ENCODE measurements around the gene FKBP7.

FKBP7 gene

GRCh38 chr2:178420463-178420999, 57.9 kb downstream of the FKBP7 start:
- Histone ChIP-seq H3K27me3 (ENCODE audit: control insufficient read depth, insufficient read depth, low read length) (no peaks in the 10 kb centered on the region), H3K9me3 (ENCODE audit: control insufficient read depth, insufficient read depth, low read length) (no peaks in the 10 kb centered on the region), H3K4me3 (ENCODE audit: low read depth, low read length) (no peak overlapping the region), H3K36me3 (ENCODE audit: control insufficient read depth, insufficient read depth, low read length) (0 out of 2 replicates have a peak, but pooled peaks cover 4% of the 10 kb centered on the region), H3K27ac (ENCODE audit: low read depth, low read length) (no peak overlapping the region), H3K9ac (ENCODE audit: low read depth, low read length) (no peak overlapping the region), H3K4me1 (ENCODE audit: control insufficient read depth, insufficient read depth, low read length) (no peaks in the 10 kb centered on the region)

- Histone ChIP-seq H3K27me3 (ENCODE audit: control insufficient read depth, insufficient read depth, low read length) (no peaks in the 10 kb centered on the region), H3K27ac (ENCODE audit: low read depth, low read length) (no peak overlapping the region), H3K36me3 (ENCODE audit: control insufficient read depth, insufficient read depth, low read length) (0 out of 2 replicates have a peak, but pooled peaks cover 4% of the 10 kb centered on the region), H3K4me3 (ENCODE audit: low read depth, low read length) (no peak overlapping the region), H3K4me1 (ENCODE audit: control insufficient read depth, insufficient read depth, low read length) (no peaks in the 10 kb centered on the region), H3K9ac (ENCODE audit: low read depth, low read length) (no peak overlapping the region), H3K9me3 (ENCODE audit: control insufficient read depth, insufficient read depth, low read length) (no peaks in the 10 kb centered on the region)
These were observed 59.3 kb downstream of the FKBP7 start for GRCh38 chr2:178419123-178419522.

- Histone ChIP-seq H3K4me3 (ENCODE audit: low read depth, low read length) (no peak overlapping the region), H3K27ac (ENCODE audit: low read depth, low read length) (no peak overlapping the region), H3K4me1 (ENCODE audit: control insufficient read depth, insufficient read depth, low read length) (no peaks in the 10 kb centered on the region), H3K9me3 (ENCODE audit: control insufficient read depth, insufficient read depth, low read length) (no peaks in the 10 kb centered on the region), H3K36me3 (ENCODE audit: control insufficient read depth, insufficient read depth, low read length) (0 out of 2 replicates have a peak, but pooled peaks cover 4% of the 10 kb centered on the region), H3K9ac (ENCODE audit: low read depth, low read length) (no peak overlapping the region), H3K27me3 (ENCODE audit: control insufficient read depth, insufficient read depth, low read length) (no peaks in the 10 kb centered on the region)
These were observed 60.0 kb downstream of the FKBP7 start for GRCh38 chr2:178418426-178418825.

GRCh38 chr2:178417916-178418315, 60.5 kb downstream of the FKBP7 start:
- no peaks in the 10 kb centered on the region for H3K4me1 ChIP-seq (ENCODE audit: control insufficient read depth, insufficient read depth, low read length)

GRCh38 chr2:178415979-178416378, 62.4 kb downstream of the FKBP7 start:
- no peaks in the 10 kb centered on the region for H3K27me3 ChIP-seq (ENCODE audit: control insufficient read depth, insufficient read depth, low read length)
- no peak overlapping the region for H3K9ac ChIP-seq (ENCODE audit: low read depth, low read length)
- H3K27ac ChIP-seq (ENCODE audit: low read depth, low read length) = no peak overlapping the region
- H3K9me3 ChIP-seq (ENCODE audit: control insufficient read depth, insufficient read depth, low read length) = no peaks in the 10 kb centered on the region
- H3K4me1 ChIP-seq (ENCODE audit: control insufficient read depth, insufficient read depth, low read length) = no peaks in the 10 kb centered on the region
- 0 out of 2 replicates have a peak, but pooled peaks cover 4% of the 10 kb centered on the region for H3K36me3 ChIP-seq (ENCODE audit: control insufficient read depth, insufficient read depth, low read length)
- no peak overlapping the region for H3K4me3 ChIP-seq (ENCODE audit: low read depth, low read length)

More at GRCh38 chr2:178417916-178418315, 60.5 kb downstream of the FKBP7 start:
- H3K9me3 ChIP-seq (ENCODE audit: control insufficient read depth, insufficient read depth, low read length) = no peaks in the 10 kb centered on the region
- 0 out of 2 replicates have a peak, but pooled peaks cover 4% of the 10 kb centered on the region for H3K36me3 ChIP-seq (ENCODE audit: control insufficient read depth, insufficient read depth, low read length)
- H3K9ac ChIP-seq (ENCODE audit: low read depth, low read length) = no peak overlapping the region
- no peaks in the 10 kb centered on the region for H3K27me3 ChIP-seq (ENCODE audit: control insufficient read depth, insufficient read depth, low read length)
- no peak overlapping the region for H3K27ac ChIP-seq (ENCODE audit: low read depth, low read length)
- no peak overlapping the region for H3K4me3 ChIP-seq (ENCODE audit: low read depth, low read length)

GRCh38 chr2:178414266-178415247, 63.8 kb downstream of the FKBP7 start:
- 0 out of 2 replicates have a peak, but pooled peaks cover under 1% of the 10 kb centered on the region for H3K36me3 ChIP-seq (ENCODE audit: control insufficient read depth, insufficient read depth, low read length)
- H3K4me1 ChIP-seq (ENCODE audit: control insufficient read depth, insufficient read depth, low read length) = no peaks in the 10 kb centered on the region
- peak overlapping the region; percentile 87 for H3K9ac ChIP-seq (ENCODE audit: low read depth, low read length)
- H3K27me3 ChIP-seq (ENCODE audit: control insufficient read depth, insufficient read depth, low read length) = no peaks in the 10 kb centered on the region
- H3K4me3 ChIP-seq (ENCODE audit: low read depth, low read length) = peak overlapping the region; percentile 98
- H3K9me3 ChIP-seq (ENCODE audit: control insufficient read depth, insufficient read depth, low read length) = no peaks in the 10 kb centered on the region
- peak overlapping the region; percentile 93 for H3K27ac ChIP-seq (ENCODE audit: low read depth, low read length)

Measured in HUES48 (cell line).